ENCODE results near the gene UBE3D. TPM values are rescaled to one million over a fixed set of nuclear protein-coding genes. Genes with fewer than 3 reads are reported as not detected.

The UBE3D gene
- total RNA-seq, 4 donors from 2014 or later: 4.9 to 12.1 (median 10.0) TPM

DNA sequence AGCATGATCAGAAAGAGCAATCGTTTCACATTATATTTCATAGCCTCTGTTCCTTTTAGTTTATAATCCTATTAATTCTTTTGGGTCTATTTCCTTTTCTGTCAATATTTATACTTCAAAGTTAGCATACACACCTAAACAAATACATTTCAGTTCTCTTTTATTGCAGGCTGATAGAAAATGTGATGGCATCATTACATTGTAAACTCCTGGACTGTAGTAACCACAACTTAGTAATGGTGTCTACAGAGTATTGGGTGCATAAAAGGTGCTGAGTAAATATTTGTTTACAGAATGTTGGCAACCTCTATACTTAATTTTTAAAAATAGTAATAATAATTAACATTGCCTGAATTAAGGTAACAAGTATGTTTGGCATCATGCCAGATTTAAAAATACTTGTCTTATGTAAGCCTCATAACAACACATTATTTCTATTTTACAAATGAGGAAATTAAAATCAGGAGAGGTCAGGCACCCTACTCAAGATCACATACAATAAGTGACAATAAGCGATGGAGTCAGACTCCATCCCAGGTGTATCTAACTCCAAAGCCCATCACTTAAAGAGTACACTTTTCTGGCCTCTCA lies 195.0 kb downstream of the UBE3D start:
- TF ChIP-seq, protein P1, sequence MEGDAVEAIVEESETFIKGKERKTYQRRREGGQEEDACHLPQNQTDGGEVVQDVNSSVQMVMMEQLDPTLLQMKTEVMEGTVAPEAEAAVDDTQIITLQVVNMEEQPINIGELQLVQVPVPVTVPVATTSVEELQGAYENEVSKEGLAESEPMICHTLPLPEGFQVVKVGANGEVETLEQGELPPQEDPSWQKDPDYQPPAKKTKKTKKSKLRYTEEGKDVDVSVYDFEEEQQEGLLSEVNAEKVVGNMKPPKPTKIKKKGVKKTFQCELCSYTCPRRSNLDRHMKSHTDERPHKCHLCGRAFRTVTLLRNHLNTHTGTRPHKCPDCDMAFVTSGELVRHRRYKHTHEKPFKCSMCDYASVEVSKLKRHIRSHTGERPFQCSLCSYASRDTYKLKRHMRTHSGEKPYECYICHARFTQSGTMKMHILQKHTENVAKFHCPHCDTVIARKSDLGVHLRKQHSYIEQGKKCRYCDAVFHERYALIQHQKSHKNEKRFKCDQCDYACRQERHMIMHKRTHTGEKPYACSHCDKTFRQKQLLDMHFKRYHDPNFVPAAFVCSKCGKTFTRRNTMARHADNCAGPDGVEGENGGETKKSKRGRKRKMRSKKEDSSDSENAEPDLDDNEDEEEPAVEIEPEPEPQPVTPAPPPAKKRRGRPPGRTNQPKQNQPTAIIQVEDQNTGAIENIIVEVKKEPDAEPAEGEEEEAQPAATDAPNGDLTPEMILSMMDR (IDR thresholded peaks at IDR 0.05; ENCODE audit: low read depth): no peak

- TF ChIP-seq, protein P1 (IDR thresholded peaks at IDR 0.05; ENCODE audit: low read depth): no peak
These were observed 196.1 kb downstream of the UBE3D start for GRCh38 chr6:82869493-82869892.

GRCh38 chr6:82867946-82868345 lies 197.7 kb downstream of the UBE3D start:
- TF ChIP-seq, protein P1 (IDR thresholded peaks at IDR 0.05; ENCODE audit: low read depth): no peak

GRCh38 chr6:82866446-82866845 lies 199.2 kb downstream of the UBE3D start:
- TF ChIP-seq, protein P1 (IDR thresholded peaks at IDR 0.05; ENCODE audit: low read depth): no peak

DNA sequence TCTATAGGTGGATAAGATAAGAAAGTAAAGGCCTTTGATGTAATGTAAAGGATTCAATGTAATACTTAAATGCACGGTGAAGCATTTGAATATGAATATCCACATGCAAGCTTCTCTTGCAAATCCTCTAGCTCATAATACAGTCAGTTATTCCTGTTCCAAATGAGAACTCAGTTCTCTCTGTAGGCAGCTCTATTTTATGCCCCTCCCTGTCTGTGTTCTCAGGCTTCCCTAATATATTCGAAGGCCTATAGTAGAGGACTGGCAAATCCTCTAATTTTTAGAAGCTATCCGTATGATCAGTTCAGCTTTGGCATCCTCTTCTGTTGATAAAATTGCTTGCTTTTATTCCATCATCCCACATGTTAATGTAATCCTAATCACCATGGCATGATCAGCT lies 200.2 kb downstream of the UBE3D start:
- TF ChIP-seq, protein P1 (IDR thresholded peaks at IDR 0.05; ENCODE audit: low read depth): no peak

DNA sequence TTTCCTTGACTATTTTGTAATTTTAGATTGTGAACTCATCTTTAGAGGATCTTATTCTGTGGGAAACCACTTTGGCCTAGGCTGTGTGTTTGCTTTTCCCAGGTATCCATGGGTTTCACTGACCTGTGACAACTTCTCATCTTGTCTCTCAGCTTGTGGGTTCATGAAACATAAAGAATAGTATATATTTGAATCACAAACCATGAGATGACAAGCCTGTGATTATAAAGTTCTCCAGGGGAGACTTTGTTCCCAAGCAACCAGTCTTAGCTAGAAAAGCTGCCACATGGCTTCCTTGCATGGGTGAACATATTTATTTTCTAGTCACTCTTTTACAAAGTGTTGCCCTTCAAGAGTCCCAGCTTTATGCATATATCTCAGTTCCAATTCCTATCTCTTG lies 201.9 kb downstream of the UBE3D start:
- TF ChIP-seq, protein P1 (IDR thresholded peaks at IDR 0.05; ENCODE audit: low read depth): no peak

DNA sequence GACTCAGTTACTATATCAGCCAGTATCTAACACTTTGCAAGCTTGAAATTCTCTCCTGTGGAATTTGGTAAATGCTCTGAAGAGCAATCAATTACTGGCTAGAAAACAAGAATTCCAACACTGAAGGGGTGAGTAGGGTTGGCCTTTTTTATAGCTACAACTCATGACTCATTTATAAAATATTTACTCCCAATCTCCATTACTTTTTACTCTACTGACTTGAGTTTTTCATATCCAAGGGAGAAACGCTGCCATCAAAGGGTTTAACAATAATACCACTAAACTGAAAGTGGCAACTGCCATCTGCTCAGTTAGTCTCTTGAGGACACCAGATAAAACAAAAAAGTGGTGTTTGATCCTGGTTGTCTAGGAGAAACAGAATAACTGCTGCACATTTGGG lies 203.1 kb downstream of the UBE3D start:
- TF ChIP-seq, protein P1 (IDR thresholded peaks at IDR 0.05; ENCODE audit: low read depth): no peak
